NB4 (cell line): ENCODE measurements around the gene DAB2IP.

Experiments used
- CTCF ChIP-seq: IDR thresholded peaks from one replicate; pipeline ENCODE4 v1.5.1; 2012; ENCODE audit warnings: low read depth, low read length
- POLR2A ChIP-seq: IDR thresholded peaks from 2 replicates; pipeline ENCODE4 v1.6.1; 2011; ENCODE audit warnings: mild to moderate bottlenecking; ENCODE audit not compliant: insufficient read length; ENCODE audit errors: extremely low read depth
- TF ChIP-seq, protein P1 (sequence below): IDR thresholded peaks from 2 replicates; pipeline ENCODE4 v1.6.1; 2011; ENCODE audit warnings: low read depth, low read length

GRCh38 chr9:121637713-121638220 lies 13.7 kb upstream of the DAB2IP start:
- TF ChIP-seq CTCF (no peak), POLR2A (no peak)
- TF ChIP-seq, protein P1, sequence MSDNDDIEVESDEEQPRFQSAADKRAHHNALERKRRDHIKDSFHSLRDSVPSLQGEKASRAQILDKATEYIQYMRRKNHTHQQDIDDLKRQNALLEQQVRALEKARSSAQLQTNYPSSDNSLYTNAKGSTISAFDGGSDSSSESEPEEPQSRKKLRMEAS = no peak
